ENCODE data around the gene TCN1. TPM values are rescaled to one million over a fixed set of nuclear protein-coding genes. Genes with fewer than 3 reads are reported as not detected.

Gene TCN1
- total RNA-seq, 1 experiment from 2014 or later: 1.7 TPM

- peak overlapping the region; percentile 55 for H2AFZ ChIP-seq (ENCODE audit: low read depth, low read length, poor library complexity, severe bottlenecking)
- no peaks in the 10 kb centered on the region for H4K20me1 ChIP-seq (ENCODE audit: insufficient read depth)
- ChIA-PET POLR2A (no interaction called here), CTCF (no interaction called here), RAD21 (ENCODE audit: low non-redundant PET in 1 of 2, low total read pairs in 2 of 2, uncharacterized antibody in 2 of 2, unreplicated experiment in 2 of 2) (no interaction called here)
- no peaks in the 10 kb centered on the region for H3K9me2 ChIP-seq (ENCODE audit: insufficient read depth)
- no peaks in the 10 kb centered on the region for H3K79me2 ChIP-seq (ENCODE audit: insufficient read depth, low read length)
- H3K9ac ChIP-seq (ENCODE audit: low read length): peak overlapping the region; percentile 51
- H3K4me1 ChIP-seq (ENCODE audit: control insufficient read depth in 1 of 2, insufficient read depth in 2 of 2, low read length in 2 of 2): peaks cover 28 to 45% of the 10 kb centered on the region in 2 experiments
- no peaks in the 10 kb centered on the region for H3K36me3 ChIP-seq (ENCODE audit: control insufficient read depth in 1 of 2, insufficient read depth in 2 of 2, low read length in 2 of 2)
- peak; percentile 81 for ATAC-seq
- peak overlapping the region; percentile 79 for H3K4me2 ChIP-seq (ENCODE audit: low read length)
- H3K27me3 ChIP-seq (ENCODE audit: insufficient read depth, low read length): no peaks in the 10 kb centered on the region
- intact Hi-C loops (cut with micrococcal nuclease): no loop called here
- no TSS peak for BruUV-seq (replicated peaks)
- DNase-seq (ENCODE audit: low read depth, low spot score): peak; percentile 71
- H3K9me3 ChIP-seq (ENCODE audit: control insufficient read depth in 1 of 2, insufficient read depth in 1 of 2, low read depth in 1 of 2, low read length in 2 of 2): no peaks in the 10 kb centered on the region
- peak overlapping the region; percentile 70 for H3K27ac ChIP-seq (ENCODE audit: low read depth, low read length)
- peak overlapping the region in 1 of 2 experiments; percentile 42; a peak in 2 of 4 replicates for H3K4me3 ChIP-seq (replicated peaks in 1 of 2; ENCODE audit: low read depth in 1 of 2, low read length in 2 of 2)
- TF ChIP-seq ZFX (IDR thresholded peaks at IDR 0.05) (no peak; the same call in 1 of the 2 replicates), EZH2phosphoT487 (IDR thresholded peaks at IDR 0.05; ENCODE audit: borderline replicate concordance) (no peak), CEBPB (IDR thresholded peaks at IDR 0.05; ENCODE audit: low read depth) (peak; percentile 37), CTCF (IDR thresholded peaks at IDR 0.05 in 2 of 3, conservative IDR thresholded peaks at IDR 0.05 in 1 of 3; ENCODE audit: borderline replicate concordance in 1 of 3, insufficient read depth in 1 of 3, low read depth in 2 of 3, low read length in 2 of 3) (no peak), SP1 (IDR thresholded peaks at IDR 0.05; ENCODE audit: low read depth) (peak; percentile 77), ATF3 (IDR thresholded peaks at IDR 0.05) (peak; percentile 30), EZH2 (IDR thresholded peaks at IDR 0.05) (no peak), ZBTB33 (IDR thresholded peaks at IDR 0.05; ENCODE audit: extremely low read depth, insufficient replicate concordance, low read length) (no peak), CBX3 (IDR thresholded peaks at IDR 0.05; ENCODE audit: low read depth) (no peak; the same call in 1 of the 2 replicates), ELF1 (IDR thresholded peaks at IDR 0.05; ENCODE audit: borderline replicate concordance, low read depth) (no peak), SIN3A (IDR thresholded peaks at IDR 0.05; ENCODE audit: low read depth) (no peak), MAX (IDR thresholded peaks at IDR 0.05) (peak; percentile 43), YY1 (IDR thresholded peaks at IDR 0.05; ENCODE audit: extremely low read depth, insufficient replicate concordance, low read depth, low read length) (no peak), REST (IDR thresholded peaks at IDR 0.05; ENCODE audit: low read depth) (no peak), SRF (IDR thresholded peaks at IDR 0.05; ENCODE audit: low read depth) (0 out of 2 replicates have a peak, but pooled peaks have one; percentile 14), RAD21 (IDR thresholded peaks at IDR 0.05; ENCODE audit: low read depth) (no peak), JUND (IDR thresholded peaks at IDR 0.05) (peak; percentile 83), TCF7L2 (IDR thresholded peaks at IDR 0.05; ENCODE audit: borderline replicate concordance, extremely low read depth, insufficient read depth, insufficient read length) (no peak)
Measured at GRCh38 chr11:59857439-59858434, 8.6 kb downstream of the TCN1 start.
